Measurements from ENCODE around the gene GJB6. TPM values are rescaled to one million over a fixed set of nuclear protein-coding genes. Genes with fewer than 3 reads are reported as not detected.

Gene GJB6
- total and polyA plus RNA-seq, 4 donors: 0.06 to 0.08 TPM; not detected in 2

DNA sequence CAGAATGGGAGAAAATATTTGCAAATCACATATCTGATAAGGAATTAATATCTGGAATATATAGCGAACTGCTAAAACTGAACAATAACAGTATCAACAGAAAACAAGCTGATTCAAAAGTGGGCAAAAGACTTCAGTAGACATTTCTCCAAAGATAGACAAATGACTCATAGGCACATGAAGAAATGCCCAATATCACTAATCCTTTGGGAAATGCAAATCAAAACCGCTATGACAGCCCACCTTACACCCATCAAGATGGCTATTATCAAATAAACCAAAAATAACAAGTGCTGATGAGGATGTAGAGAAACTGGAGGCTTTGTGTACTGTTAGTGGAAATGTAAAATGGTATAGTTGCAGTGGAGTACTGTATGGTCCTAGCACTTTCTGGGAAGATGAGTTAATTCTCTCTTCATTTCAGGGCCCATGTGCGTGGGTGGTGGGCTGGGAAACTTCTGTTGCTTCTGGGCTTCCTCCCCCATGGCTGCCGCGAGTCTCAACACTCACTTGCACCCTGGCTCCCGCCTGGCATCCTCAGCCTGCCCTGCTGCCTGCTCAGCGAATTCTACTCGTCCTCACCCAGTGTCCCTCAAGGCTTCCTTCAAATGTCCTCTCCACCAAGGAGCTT lies 58.9 kb downstream of the GJB6 start:
- TF ChIP-seq SP1 (IDR thresholded peaks at IDR 0.05) (no peak), FOXA1 (IDR thresholded peaks at IDR 0.05) (no peak), NR2F2 (IDR thresholded peaks at IDR 0.05) (no peak), ATF3 (IDR thresholded peaks at IDR 0.05) (no peak), YY1 (IDR thresholded peaks at IDR 0.05) (no peak), HNF4A (conservative IDR thresholded peaks at IDR 0.05) (no peak)
- TF ChIP-seq, protein P1, sequence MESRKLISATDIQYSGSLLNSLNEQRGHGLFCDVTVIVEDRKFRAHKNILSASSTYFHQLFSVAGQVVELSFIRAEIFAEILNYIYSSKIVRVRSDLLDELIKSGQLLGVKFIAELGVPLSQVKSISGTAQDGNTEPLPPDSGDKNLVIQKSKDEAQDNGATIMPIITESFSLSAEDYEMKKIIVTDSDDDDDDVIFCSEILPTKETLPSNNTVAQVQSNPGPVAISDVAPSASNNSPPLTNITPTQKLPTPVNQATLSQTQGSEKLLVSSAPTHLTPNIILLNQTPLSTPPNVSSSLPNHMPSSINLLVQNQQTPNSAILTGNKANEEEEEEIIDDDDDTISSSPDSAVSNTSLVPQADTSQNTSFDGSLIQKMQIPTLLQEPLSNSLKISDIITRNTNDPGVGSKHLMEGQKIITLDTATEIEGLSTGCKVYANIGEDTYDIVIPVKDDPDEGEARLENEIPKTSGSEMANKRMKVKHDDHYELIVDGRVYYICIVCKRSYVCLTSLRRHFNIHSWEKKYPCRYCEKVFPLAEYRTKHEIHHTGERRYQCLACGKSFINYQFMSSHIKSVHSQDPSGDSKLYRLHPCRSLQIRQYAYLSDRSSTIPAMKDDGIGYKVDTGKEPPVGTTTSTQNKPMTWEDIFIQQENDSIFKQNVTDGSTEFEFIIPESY (IDR thresholded peaks at IDR 0.05): no peak
- TF ChIP-seq, protein P2, sequence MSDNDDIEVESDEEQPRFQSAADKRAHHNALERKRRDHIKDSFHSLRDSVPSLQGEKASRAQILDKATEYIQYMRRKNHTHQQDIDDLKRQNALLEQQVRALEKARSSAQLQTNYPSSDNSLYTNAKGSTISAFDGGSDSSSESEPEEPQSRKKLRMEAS (IDR thresholded peaks at IDR 0.05): no peak
- Histone ChIP-seq H3K36me3 (ENCODE audit: control insufficient read depth in 4 of 4, insufficient read depth in 3 of 4, low read depth in 1 of 4, low read length in 3 of 4) (no peaks in the 10 kb centered on the region), H3K27ac (ENCODE audit: low read depth in 1 of 2, low read length in 2 of 2) (no peak overlapping the region), H3K9me3 (ENCODE audit: control insufficient read depth in 4 of 4, low read length in 3 of 4) (no peaks in the 10 kb centered on the region), H3K27me3 (ENCODE audit: control insufficient read depth in 4 of 4, insufficient read depth in 4 of 4, low read length in 3 of 4) (no peaks in the 10 kb centered on the region), H3K4me3 (ENCODE audit: low read depth in 1 of 3, low read length in 3 of 3) (no peak overlapping the region), H3K4me1 (ENCODE audit: control insufficient read depth in 4 of 4, insufficient read depth in 4 of 4, low read length in 3 of 4) (peaks cover 0 to 9% (median 0%) of the 10 kb centered on the region in 4 donors), H3K9ac (ENCODE audit: low read depth in 1 of 2, low read length in 2 of 2) (no peak overlapping the region)
- WGBS: 88% methylated on average over 8 of the region's 8 CpGs
- no peak for DNase-seq (ENCODE audit: low spot score)

Other genes starting within 250 kb of the GJB6 start
- gene GJA3, start 71.3 kb downstream of the GJB6 start, total RNA-seq: under 1 TPM in 1 of 2 donors, not detected in 1; 0.05 TPM
- under 1 TPM in 1 of 2 donors, not detected in 1; 0.02 TPM for gene GJA3, start 71.3 kb downstream of the GJB6 start, polyA plus RNA-seq
- gene GJB2, start 39.4 kb downstream of the GJB6 start, total RNA-seq: 10 to 100 TPM in 1 of 2 donors, 1 to 10 TPM in 1; 8.0 to 50.1 TPM
- 10 to 100 TPM; 17.6 to 23.6 TPM for gene GJB2, start 39.4 kb downstream of the GJB6 start, polyA plus RNA-seq

Data from liver (tissue), 9 donors.